ENCODE measurements around the gene LGALSL.

LGALSL gene

GRCh38 chr2:64472881-64473280 is 18.9 kb downstream of the LGALSL start:
- no peak for ATAC-seq

- ATAC-seq: no peak
These were observed 20.2 kb downstream of the LGALSL start for GRCh38 chr2:64474121-64474571.

GRCh38 chr2:64474636-64475035 is 20.7 kb downstream of the LGALSL start:
- ATAC-seq: no peak

- ATAC-seq: no peak
These were observed 23.1 kb downstream of the LGALSL start for GRCh38 chr2:64477037-64477436.

DNA sequence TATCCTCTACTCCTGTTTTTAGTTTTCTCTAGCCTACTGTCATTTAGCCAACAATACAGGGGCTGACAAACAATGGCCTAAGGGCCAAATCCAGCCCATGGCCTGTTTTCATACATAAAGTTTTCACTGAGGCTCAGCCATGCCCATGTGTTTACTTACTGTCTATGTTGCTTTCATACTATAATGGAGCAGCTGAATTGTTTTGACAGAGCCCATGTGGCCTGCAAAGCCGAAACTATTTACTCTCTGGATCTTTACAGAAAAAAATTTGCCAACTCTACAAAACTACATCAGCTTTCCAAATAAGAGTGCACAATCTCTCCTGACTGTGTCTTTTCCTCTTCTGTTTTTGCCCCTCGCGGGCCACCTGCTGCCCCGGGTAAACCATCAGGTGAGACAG is 24.0 kb downstream of the LGALSL start:
- ATAC-seq: no peak

- ATAC-seq: no peak
These were observed 24.7 kb downstream of the LGALSL start for GRCh38 chr2:64478502-64479230.

DNA sequence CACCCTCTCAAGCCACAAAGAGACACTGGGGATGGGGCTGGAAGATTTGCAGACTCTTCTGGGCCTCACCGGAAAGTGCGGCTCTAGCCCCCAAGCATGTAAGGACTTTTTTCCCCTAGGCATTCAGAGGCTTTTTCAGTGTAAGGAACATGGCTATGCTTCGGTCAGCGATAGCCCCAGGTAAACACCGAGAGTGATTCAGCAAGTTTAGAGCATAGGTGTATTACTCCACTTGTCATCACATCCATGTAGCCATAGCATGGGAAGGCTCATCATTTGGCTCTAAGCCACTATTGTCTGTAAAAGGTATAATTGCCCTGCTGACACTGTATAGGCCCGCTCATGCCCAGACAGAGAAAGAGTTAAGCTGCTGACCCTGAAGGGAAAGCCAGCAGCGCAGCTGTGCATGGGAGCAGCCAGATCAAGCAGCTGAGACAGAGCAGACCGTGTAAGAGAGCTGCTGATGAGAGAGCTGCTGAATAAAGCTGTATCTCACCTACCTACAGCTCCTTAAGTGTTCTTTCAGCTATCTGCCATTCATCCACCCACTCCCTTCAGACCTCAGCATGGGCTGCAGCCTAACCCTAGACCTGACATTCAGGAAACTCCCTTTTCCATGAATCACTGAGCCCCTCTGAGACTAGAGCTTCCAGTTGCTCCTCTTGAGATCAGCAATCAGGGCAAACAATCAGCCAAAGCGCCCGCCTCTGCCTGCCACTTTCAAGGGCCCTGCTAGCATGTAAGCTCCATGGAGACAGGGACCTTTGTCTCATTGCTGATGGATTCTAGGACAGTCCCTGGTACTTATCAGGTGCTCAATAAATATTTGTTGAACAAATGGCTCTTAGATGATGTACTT is 25.5 kb downstream of the LGALSL start:
- no peak for ATAC-seq

GRCh38 chr2:64481665-64482064 is 27.7 kb downstream of the LGALSL start:
- no peak for ATAC-seq

DNA sequence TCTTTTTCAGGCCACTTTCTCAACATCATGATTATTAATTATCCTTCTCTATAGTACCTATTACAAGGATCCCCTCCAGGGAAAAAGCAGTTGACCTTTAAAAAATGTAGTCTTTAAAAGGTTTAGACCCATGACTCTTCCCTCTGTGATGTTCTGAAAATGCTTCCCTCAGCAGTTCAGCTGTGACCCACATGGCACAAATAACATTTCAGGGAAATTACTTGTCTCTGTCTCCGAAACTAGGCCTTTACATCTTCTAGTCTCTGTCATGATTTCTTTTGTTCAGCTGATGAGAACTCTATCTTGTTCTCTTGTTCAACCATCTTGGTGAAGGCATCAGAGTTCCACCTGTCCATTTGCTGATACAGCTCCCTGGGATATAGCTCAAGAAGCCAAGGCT is 28.3 kb downstream of the LGALSL start:
- no peak for ATAC-seq

- ATAC-seq: no peak
These were observed 29.0 kb downstream of the LGALSL start for GRCh38 chr2:64482765-64483504.

GRCh38 chr2:64485331-64485730 is 31.4 kb downstream of the LGALSL start:
- no peak for ATAC-seq

GRCh38 chr2:64485961-64486360 is 32.0 kb downstream of the LGALSL start:
- ATAC-seq: no peak

DNA sequence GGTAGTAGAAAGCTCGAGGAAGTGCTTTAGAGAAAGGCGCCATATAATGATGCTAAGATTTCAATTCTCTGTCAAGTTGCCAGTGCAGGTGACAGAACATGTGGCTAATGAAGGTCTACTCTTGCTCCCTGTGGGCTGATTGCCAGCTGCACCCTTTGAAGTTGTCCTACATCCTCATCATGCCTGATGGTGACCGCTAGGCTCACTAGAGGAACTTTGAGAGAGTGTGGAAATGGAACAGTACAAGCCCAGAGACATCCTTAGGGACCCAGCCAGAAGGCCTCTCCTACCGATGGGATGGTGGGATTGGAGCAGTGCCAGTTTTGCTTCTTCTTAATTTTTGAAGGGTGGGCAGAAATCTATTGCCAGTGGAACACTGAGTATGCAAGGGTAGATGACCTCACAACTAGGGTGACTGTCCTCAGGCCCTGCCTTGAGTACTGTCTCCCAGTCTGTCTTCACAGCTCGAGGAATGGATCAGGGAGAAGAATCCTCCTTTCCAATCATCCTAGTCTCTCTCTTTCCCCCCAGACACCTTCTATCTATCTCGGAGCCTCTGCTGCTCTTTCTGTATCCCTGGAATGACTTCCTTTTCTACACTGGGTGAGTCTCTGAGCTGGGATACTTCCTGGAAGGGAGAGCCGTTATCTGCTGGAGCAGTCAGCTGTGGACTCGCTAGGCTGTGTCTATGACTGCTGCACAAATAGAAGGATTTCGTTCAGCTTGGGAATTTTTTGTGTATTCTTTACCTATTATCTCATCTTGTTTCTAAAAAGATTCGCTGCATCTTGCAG is 33.5 kb downstream of the LGALSL start:
- no peak for ATAC-seq

- peak; percentile 60 to 75 for ATAC-seq
These were observed 34.4 kb downstream of the LGALSL start for GRCh38 chr2:64488050-64488974.

DNA sequence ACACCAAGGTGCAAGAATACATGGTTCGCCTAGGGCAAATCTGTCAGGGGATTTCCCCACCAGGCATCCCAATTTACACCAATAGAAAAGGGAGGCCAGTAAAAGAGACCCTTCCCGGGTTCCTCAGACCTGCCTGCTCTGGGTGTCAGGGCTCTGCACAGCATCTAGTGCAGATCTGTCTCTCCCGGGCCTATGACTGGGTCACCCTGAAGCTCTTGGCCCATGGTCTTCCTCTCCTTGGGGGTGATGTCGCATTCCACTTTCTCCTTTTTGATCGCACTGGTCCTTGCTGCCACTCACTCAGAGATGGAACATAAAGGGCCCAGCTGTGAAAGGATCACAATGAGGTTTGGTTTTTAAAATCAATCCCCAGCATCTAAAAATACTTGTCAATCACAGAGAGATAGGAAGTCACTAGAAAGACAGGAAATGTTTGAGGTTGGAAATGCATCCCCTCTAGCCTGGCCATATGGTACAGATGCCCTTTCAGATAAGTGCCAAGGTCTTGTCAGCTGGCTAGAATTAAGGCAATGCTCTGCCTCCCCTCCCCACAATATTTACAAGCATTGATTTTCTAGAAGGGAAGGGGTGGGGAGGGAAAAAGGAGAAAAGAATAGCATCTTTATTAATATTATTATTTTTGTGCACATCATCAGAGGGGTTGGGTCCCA is 35.3 kb downstream of the LGALSL start:
- ATAC-seq: no peak

GRCh38 chr2:64491426-64491825 is 37.5 kb downstream of the LGALSL start:
- ATAC-seq: no peak

DNA sequence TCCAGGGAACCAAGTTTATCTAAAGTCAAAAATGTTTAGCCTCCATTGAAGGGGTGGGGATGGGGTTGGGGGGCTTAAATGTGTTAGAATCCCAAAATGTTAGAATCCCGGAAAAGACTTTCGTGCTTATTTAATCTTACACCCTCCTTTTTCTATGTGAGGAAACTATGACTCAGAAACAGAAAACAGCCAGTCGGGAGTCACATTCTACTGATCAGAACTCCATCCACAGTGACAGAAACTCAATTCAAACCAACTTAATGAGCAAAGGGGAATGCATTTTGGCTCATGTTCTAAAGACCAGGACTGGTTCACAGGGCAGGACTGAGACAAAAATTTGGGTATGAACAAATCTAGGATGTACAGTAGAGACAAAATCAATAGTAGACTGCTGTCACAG is 38.3 kb downstream of the LGALSL start:
- ATAC-seq: no peak

GRCh38 chr2:64492821-64493220 is 38.9 kb downstream of the LGALSL start:
- no peak for ATAC-seq

DNA sequence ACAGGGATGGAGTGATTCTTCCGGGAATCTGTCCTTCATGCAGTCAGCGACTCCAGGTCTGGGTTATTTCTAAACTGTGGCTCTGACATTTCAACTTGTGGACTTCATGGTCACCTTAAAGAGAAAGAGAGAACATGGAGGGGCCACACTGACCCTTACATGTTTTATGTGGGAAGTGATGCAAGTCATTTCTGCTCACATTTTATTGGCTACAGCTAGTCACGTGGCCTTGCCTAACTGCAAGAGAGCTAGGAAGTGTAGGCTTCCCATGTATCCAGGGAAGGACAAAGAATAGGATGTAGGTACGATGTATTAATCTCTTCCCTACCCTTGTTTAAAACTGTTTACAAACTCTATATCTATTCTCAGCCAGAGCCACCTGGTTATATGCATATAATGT is 39.8 kb downstream of the LGALSL start:
- no peak for ATAC-seq

GRCh38 chr2:64498438-64498837 is 44.5 kb downstream of the LGALSL start:
- no peak for ATAC-seq

DNA sequence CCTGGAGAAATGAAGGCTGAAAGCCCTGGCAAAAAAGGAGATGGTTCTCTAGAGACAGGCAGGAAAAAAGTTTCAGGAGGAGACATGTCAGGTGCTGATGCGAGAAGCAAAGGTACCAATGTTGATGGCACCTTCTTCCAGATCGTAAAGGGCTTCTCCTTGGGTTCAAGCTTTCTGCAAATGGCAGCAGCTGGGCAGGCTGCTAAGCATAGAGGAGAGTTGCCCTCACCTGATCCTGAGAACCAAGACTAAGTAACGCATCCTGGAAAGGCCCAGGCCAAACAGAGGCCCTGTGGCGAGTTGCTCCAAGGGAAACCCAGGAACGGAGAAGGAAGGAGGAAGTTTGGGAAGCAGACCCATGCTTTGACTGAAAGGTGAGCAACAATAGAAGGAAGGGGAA is 46.6 kb downstream of the LGALSL start:
- ATAC-seq: no peak

Data from activated CD4-positive, CD25-positive, alpha-beta regulatory T cell treated with anti-CD3 and anti-CD28 coated beads, Interleukin-2, amount 50 U/mL, for 24 hours (primary cell).